ENCODE data around the gene MYO15B.

Gene MYO15B

DNA sequence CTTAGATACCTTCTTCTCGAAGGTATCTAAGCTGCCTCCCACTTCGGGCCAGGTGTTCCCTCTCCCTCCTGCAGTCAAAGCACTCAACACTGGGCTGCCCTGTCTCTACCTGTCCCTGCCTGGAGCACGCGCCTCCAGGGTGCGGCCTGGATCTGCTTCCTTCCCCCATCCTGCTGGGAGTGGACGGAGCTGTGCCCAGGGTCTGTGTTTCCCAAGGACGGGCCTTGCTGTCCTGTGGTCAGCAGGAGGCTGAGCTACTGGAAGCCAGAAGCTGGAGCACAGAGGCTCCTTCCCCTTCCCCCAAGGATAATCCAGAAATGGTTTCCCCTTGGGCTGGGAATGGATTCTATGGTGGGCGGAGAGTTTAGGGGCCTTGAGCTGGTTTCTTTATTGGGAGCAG lies 45.4 kb upstream of the MYO15B start:
- Histone ChIP-seq H3K4me2 (ENCODE audit: low read depth, low read length, poor library complexity, severe bottlenecking) (no peak overlapping the region), H3K9me2 (replicated peaks; ENCODE audit: low read depth, low read length) (no peaks in the 10 kb centered on the region), H3K36me3 (ENCODE audit: insufficient read depth, low read length) (no peaks in the 10 kb centered on the region), H3K79me2 (ENCODE audit: insufficient read depth, low read length) (no peaks in the 10 kb centered on the region), H3K4me1 (ENCODE audit: insufficient read depth, low read length, poor library complexity, severe bottlenecking) (no peaks in the 10 kb centered on the region), H2AFZ (ENCODE audit: low read length) (no peak overlapping the region), H3K4me3 (ENCODE audit: low read length, poor library complexity, severe bottlenecking) (no peak overlapping the region), H3F3A (ENCODE audit: low read depth) (no peaks in the 10 kb centered on the region), H3K27me3 (ENCODE audit: insufficient read depth, low read length, poor library complexity, severe bottlenecking) (no peaks in the 10 kb centered on the region), H3K9ac (ENCODE audit: low read depth, low read length, poor library complexity, severe bottlenecking) (no peak overlapping the region), H3K9me3 (ENCODE audit: insufficient read depth, low read depth, low read length) (no peaks in the 10 kb centered on the region), H4K20me1 (ENCODE audit: insufficient read depth, low read length, poor library complexity, severe bottlenecking) (no peaks in the 10 kb centered on the region)
- no peak for TF ChIP-seq CTCF (conservative IDR thresholded peaks at IDR 0.05; ENCODE audit: low read length)

- no peaks in the 10 kb centered on the region for H3K36me3 ChIP-seq (ENCODE audit: insufficient read depth, low read length)
- no peaks in the 10 kb centered on the region for H3K9me2 ChIP-seq (replicated peaks; ENCODE audit: low read depth, low read length)
- no peak overlapping the region for H2AFZ ChIP-seq (ENCODE audit: low read length)
- H3K9me3 ChIP-seq (ENCODE audit: insufficient read depth, low read depth, low read length): no peaks in the 10 kb centered on the region
- H4K20me1 ChIP-seq (ENCODE audit: insufficient read depth, low read length, poor library complexity, severe bottlenecking): no peaks in the 10 kb centered on the region
- no peaks in the 10 kb centered on the region for H3K27me3 ChIP-seq (ENCODE audit: insufficient read depth, low read length, poor library complexity, severe bottlenecking)
- no peaks in the 10 kb centered on the region for H3K79me2 ChIP-seq (ENCODE audit: insufficient read depth, low read length)
- no peak overlapping the region for H3K4me2 ChIP-seq (ENCODE audit: low read depth, low read length, poor library complexity, severe bottlenecking)
- no peak overlapping the region for H3K4me3 ChIP-seq (ENCODE audit: low read length, poor library complexity, severe bottlenecking)
- no peak for TF ChIP-seq CTCF (conservative IDR thresholded peaks at IDR 0.05; ENCODE audit: low read length)
- TF ChIP-seq EZH2phosphoT487 (IDR thresholded peaks at IDR 0.05; ENCODE audit: borderline replicate concordance): no peak
- H3K4me1 ChIP-seq (ENCODE audit: insufficient read depth, low read length, poor library complexity, severe bottlenecking): no peaks in the 10 kb centered on the region
- no peak overlapping the region for H3K9ac ChIP-seq (ENCODE audit: low read depth, low read length, poor library complexity, severe bottlenecking)
- no peaks in the 10 kb centered on the region for H3F3A ChIP-seq (ENCODE audit: low read depth)
Measured at GRCh38 chr17:75542728-75543336, 44.8 kb upstream of the MYO15B start.

GRCh38 chr17:75544250-75544649 lies 43.4 kb upstream of the MYO15B start:
- Histone ChIP-seq H3K9ac (ENCODE audit: low read depth, low read length, poor library complexity, severe bottlenecking) (no peak overlapping the region), H3F3A (ENCODE audit: low read depth) (no peaks in the 10 kb centered on the region)

More at GRCh38 chr17:75544250-75544649, 43.4 kb upstream of the MYO15B start:
- no peaks in the 10 kb centered on the region for H3K27me3 ChIP-seq (ENCODE audit: insufficient read depth, low read length, poor library complexity, severe bottlenecking)
- no peak overlapping the region for H3K4me3 ChIP-seq (ENCODE audit: low read length, poor library complexity, severe bottlenecking)
- no peaks in the 10 kb centered on the region for H3K9me2 ChIP-seq (replicated peaks; ENCODE audit: low read depth, low read length)
- H3K4me1 ChIP-seq (ENCODE audit: insufficient read depth, low read length, poor library complexity, severe bottlenecking): no peaks in the 10 kb centered on the region
- no peaks in the 10 kb centered on the region for H4K20me1 ChIP-seq (ENCODE audit: insufficient read depth, low read length, poor library complexity, severe bottlenecking)
- no peak overlapping the region for H3K4me2 ChIP-seq (ENCODE audit: low read depth, low read length, poor library complexity, severe bottlenecking)
- no peaks in the 10 kb centered on the region for H3K36me3 ChIP-seq (ENCODE audit: insufficient read depth, low read length)
- TF ChIP-seq CTCF (conservative IDR thresholded peaks at IDR 0.05; ENCODE audit: low read length) (no peak), EZH2phosphoT487 (IDR thresholded peaks at IDR 0.05; ENCODE audit: borderline replicate concordance) (no peak)
- no peak overlapping the region for H2AFZ ChIP-seq (ENCODE audit: low read length)
- no peaks in the 10 kb centered on the region for H3K9me3 ChIP-seq (ENCODE audit: insufficient read depth, low read depth, low read length)
- H3K79me2 ChIP-seq (ENCODE audit: insufficient read depth, low read length): no peaks in the 10 kb centered on the region
